Activated CD8-positive, alpha-beta T cell treated with anti-CD3 and anti-CD28 coated beads, Interleukin-2, amount 10 ng/mL, durations not matched to agents 7 days and 5 days (primary cell): ENCODE measurements around the gene BLCAP. TPM values are rescaled to one million over a fixed set of nuclear protein-coding genes. Genes with fewer than 3 reads are reported as not detected.
A peak's percentile ranks its signal among the peaks of the same experiment; 100 is the strongest.

Experiments used
- ATAC-seq: fragments of 150-1000 bp; cut with Tn5 transposase; one replicate; pipeline ENCODE4 v1.10.0; 2021; ENCODE audit warnings: moderate library complexity
- CTCF ChIA-PET: fragments of 350-600 bp; sonication (Branson Sonifier 250); formaldehyde crosslinking; loops from one replicate; lab custom pipeline; 2021; ENCODE audit warnings: antibody characterized with exemption; lab: Charles Lee
- POLR2A ChIA-PET: fragments of 350-600 bp; sonication (Branson Sonifier 250); formaldehyde crosslinking; loops from one replicate; lab custom pipeline; 2021; ENCODE audit warnings: antibody characterized with exemption; lab: Charles Lee
- DNase-seq: peaks from one replicate; pipeline ENCODE4 v3.0.0-alpha.2; 2020
- H3K27ac Mint-ChIP-seq: one replicate; pipeline ENCODE4 v1.8.0; 2021; ENCODE audit warnings: mild to moderate bottlenecking, mixed read lengths
- H3K27me3 Mint-ChIP-seq: one replicate; pipeline ENCODE4 v1.8.0; 2021; ENCODE audit warnings: low read depth, mixed read lengths
- H3K36me3 Mint-ChIP-seq: one replicate; pipeline ENCODE4 v1.8.0; 2021; ENCODE audit warnings: low read depth, mixed read lengths
- H3K4me1 Mint-ChIP-seq: one replicate; pipeline ENCODE4 v1.8.0; 2021; ENCODE audit warnings: low read depth, mixed read lengths
- H3K4me3 Mint-ChIP-seq: one replicate; pipeline ENCODE4 v1.8.0; 2021; ENCODE audit warnings: mild to moderate bottlenecking, mixed read lengths
- H3K9me3 Mint-ChIP-seq: one replicate; pipeline ENCODE4 v1.8.0; 2022; ENCODE audit warnings: mixed read lengths; ENCODE audit not compliant: insufficient read depth
- total RNA-seq, 2 experiments: library from RNA; stranded (reverse); gene quantifications; one replicate each; pipeline ENCODE4 v1.2.3, GENCODE V29; 2021

Gene BLCAP
- total RNA-seq, 2 experiments from 2014 or later: 33.2 to 34.6 TPM

DNA sequence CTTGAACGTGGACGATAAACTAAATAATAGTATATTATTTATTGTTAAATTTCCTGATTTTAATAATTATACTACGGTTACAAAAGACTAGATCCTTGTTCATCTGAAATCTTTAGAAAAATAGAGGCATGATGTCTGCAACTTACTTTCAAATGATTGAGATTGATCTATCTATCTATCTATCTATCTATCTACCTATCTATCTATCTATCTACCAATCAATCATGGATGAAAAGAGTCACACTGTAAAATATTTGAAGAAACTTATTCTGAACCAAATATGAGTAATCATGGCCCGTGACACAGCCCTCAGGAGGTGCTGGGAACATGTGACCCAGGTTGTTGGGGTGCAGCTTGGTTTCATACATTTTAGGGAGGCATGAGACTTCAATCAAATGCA is 11.7 kb upstream of the BLCAP start:
- ATAC-seq: no peak
- no peaks in the 10 kb centered on the region for H3K36me3 Mint-ChIP-seq
- no peak overlapping the region for H3K4me3 Mint-ChIP-seq
- no peaks in the 10 kb centered on the region for H3K9me3 Mint-ChIP-seq
- CTCF ChIA-PET: no interaction called here
- peaks cover 11% of the 10 kb centered on the region for H3K27me3 Mint-ChIP-seq
- peaks cover 13% of the 10 kb centered on the region for H3K4me1 Mint-ChIP-seq
- POLR2A ChIA-PET: no interaction called here
- DNase-seq: no peak
- no peak overlapping the region for H3K27ac Mint-ChIP-seq

- Mint-ChIP-seq H3K27ac (no peak overlapping the region), H3K9me3 (no peaks in the 10 kb centered on the region), H3K36me3 (no peaks in the 10 kb centered on the region), H3K4me3 (no peak overlapping the region), H3K4me1 (peaks cover 15% of the 10 kb centered on the region), H3K27me3 (peaks cover 11% of the 10 kb centered on the region)
- CTCF ChIA-PET: interaction anchor here (0.8 to 1.8 kb wide), 4 partner anchors 11 to 346 kb away, joined by 3 to 6 read pairs (median 3); partner anchors contain the start of gene BLCAP
- no peak for ATAC-seq
- no peak for DNase-seq
- POLR2A ChIA-PET: interaction anchor here (1.2 kb wide), 1 partner anchor 343 kb away, joined by 4 read pairs; no protein-coding TSS in a partner anchor
These were observed 10.3 kb upstream of the BLCAP start for GRCh38 chr20:37538003-37538402.

DNA sequence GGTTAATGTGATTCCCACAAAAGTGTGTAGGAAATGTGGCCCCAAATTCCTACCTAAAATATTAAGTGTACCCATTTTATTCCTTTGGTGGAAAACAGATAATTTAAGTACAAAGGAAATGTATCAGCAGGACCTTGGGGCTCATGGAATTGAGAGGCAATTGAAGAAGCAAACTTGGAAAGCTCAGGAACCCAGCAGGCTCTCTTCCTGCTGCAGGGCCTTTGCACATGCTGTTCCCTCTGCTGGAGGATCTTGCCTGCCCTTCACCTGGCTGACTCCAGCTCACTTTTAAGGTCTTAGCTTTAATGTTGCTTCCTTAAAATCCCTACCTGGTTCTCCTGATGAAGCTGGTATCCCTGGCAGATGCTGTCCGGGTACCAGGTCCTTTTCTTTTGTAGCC is 9.8 kb upstream of the BLCAP start:
- Mint-ChIP-seq H3K4me1 (peaks cover 15% of the 10 kb centered on the region), H3K27ac (no peak overlapping the region), H3K9me3 (no peaks in the 10 kb centered on the region), H3K4me3 (no peak overlapping the region), H3K27me3 (peaks cover 11% of the 10 kb centered on the region), H3K36me3 (no peaks in the 10 kb centered on the region)
- ATAC-seq (no peak), DNase-seq (no peak)
- ChIA-PET CTCF (interaction anchor here (0.8 to 1.8 kb wide), 4 partner anchors 10 to 346 kb away, joined by 3 to 6 read pairs (median 3); partner anchors contain the start of gene BLCAP), POLR2A (no interaction called here)

- Mint-ChIP-seq H3K36me3 (no peaks in the 10 kb centered on the region), H3K27me3 (peaks cover 11% of the 10 kb centered on the region), H3K4me1 (peaks cover 15% of the 10 kb centered on the region), H3K4me3 (no peak overlapping the region), H3K9me3 (no peaks in the 10 kb centered on the region), H3K27ac (no peak overlapping the region)
- DNase-seq (no peak), ATAC-seq (no peak)
- CTCF ChIA-PET: interaction anchor here (0.9 to 5.3 kb wide), 9 partner anchors 9 to 346 kb away, joined by 3 to 51 read pairs (median 9); no protein-coding TSS in a partner anchor
- POLR2A ChIA-PET: interaction anchor here (0.5 kb wide), 1 partner anchor 268 kb away, joined by 4 read pairs; no protein-coding TSS in a partner anchor
These were observed 7.9 kb upstream of the BLCAP start for GRCh38 chr20:37535443-37536132.

DNA sequence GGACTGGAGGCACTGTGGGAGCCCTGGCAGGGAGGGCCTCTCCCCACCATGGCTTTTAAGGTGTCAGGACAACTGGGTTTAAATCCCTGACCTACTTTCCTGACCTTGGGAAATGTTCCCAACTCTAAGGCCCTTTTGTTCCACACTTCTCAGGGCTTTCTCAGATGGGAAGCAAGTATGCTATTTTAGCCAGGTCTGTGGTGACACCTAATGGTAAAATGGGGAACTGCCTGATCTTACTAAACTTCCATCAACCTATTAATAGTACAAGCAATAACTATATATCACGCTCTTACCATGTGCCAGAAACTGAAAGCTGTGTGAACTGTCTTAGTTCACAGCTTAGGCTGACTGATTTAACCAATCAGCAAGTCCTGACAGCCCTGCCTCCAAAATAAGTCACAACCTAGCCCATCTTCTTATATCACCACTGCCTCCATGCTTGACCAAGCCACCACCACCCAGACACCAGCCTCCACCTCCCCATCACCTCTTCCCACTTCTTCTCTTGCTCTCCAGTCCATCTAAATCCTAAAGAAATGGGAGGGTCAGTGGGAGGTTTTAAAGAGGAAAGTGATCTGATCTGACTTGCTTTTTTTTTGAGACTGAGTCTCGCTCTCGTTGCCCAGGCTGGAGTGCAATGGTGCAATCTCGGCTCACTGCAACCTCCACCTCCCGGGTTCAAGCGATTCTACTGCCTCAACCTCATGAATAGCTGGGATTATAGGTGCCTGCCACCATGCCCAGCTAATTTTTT is 6.9 kb upstream of the BLCAP start:
- peak; percentile 85 for ATAC-seq
- H3K36me3 Mint-ChIP-seq: no peaks in the 10 kb centered on the region
- no peaks in the 10 kb centered on the region for H3K9me3 Mint-ChIP-seq
- H3K4me3 Mint-ChIP-seq: no peak overlapping the region
- peaks cover 14% of the 10 kb centered on the region for H3K27me3 Mint-ChIP-seq
- ChIA-PET POLR2A (no interaction called here), CTCF (interaction anchor here (0.5 to 5.3 kb wide), 14 partner anchors 10 to 345 kb away, joined by 3 to 51 read pairs (median 4); no protein-coding TSS in a partner anchor)
- peak; percentile 69 for DNase-seq
- H3K27ac Mint-ChIP-seq: no peak overlapping the region
- peaks cover 15% of the 10 kb centered on the region for H3K4me1 Mint-ChIP-seq

GRCh38 chr20:37533154-37533715 is 5.6 kb upstream of the BLCAP start:
- H3K4me3 Mint-ChIP-seq: no peak overlapping the region
- H3K9me3 Mint-ChIP-seq: no peaks in the 10 kb centered on the region
- H3K36me3 Mint-ChIP-seq: no peaks in the 10 kb centered on the region
- ChIA-PET POLR2A (interaction anchor here (0.7 kb wide), 1 partner anchor 354 kb away, joined by 3 read pairs; the partner anchor contains the start of gene MROH8), CTCF (interaction anchor here (0.7 to 5.3 kb wide), 22 partner anchors 9 to 355 kb away, joined by 3 to 51 read pairs (median 4); partner anchors contain the start of gene MANBAL)
- peaks cover 7% of the 10 kb centered on the region for H3K27me3 Mint-ChIP-seq
- ATAC-seq: no peak
- H3K27ac Mint-ChIP-seq: no peak overlapping the region
- no peak for DNase-seq
- H3K4me1 Mint-ChIP-seq: peaks cover 19% of the 10 kb centered on the region

GRCh38 chr20:37531856-37532255 is 4.2 kb upstream of the BLCAP start:
- no peaks in the 10 kb centered on the region for H3K9me3 Mint-ChIP-seq
- CTCF ChIA-PET: interaction anchor here (1.4 to 5.3 kb wide), 3 partner anchors 335 to 353 kb away, joined by 4 to 51 read pairs (median 18); partner anchors contain the start of genes MROH8 and RPN2
- POLR2A ChIA-PET: no interaction called here
- H3K36me3 Mint-ChIP-seq: no peaks in the 10 kb centered on the region
- H3K4me1 Mint-ChIP-seq: peaks cover 24% of the 10 kb centered on the region
- ATAC-seq (no peak), DNase-seq (no peak)
- peaks cover 3% of the 10 kb centered on the region for H3K27me3 Mint-ChIP-seq
- H3K27ac Mint-ChIP-seq: no peak overlapping the region
- no peak overlapping the region for H3K4me3 Mint-ChIP-seq

DNA sequence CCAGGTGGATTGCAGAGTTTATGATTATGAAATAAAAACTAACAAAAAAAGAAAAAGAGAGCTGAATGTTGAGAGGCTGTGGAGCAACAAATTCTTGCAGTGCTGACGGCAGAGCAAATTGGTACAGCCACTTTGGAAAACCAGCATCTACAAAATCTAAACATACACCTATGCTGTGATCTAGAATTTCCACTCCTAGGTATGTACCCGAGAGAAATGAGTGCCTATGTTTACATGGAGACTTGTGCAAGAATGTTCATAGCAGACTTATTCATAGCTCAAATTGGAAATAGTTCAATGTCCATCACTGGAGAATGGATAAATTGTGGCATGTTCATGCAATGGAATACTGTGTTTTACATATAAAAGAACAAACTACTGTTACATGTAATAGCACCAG is 3.0 kb upstream of the BLCAP start:
- no peaks in the 10 kb centered on the region for H3K9me3 Mint-ChIP-seq
- ChIA-PET POLR2A (no interaction called here), CTCF (interaction anchor here (1.4 to 1.8 kb wide), 2 partner anchors 335 to 352 kb away, joined by 4 to 9 read pairs; partner anchors contain the start of genes MROH8 and RPN2)
- DNase-seq: no peak
- peaks cover 3% of the 10 kb centered on the region for H3K27me3 Mint-ChIP-seq
- no peak overlapping the region for H3K27ac Mint-ChIP-seq
- no peak for ATAC-seq
- no peak overlapping the region for H3K4me3 Mint-ChIP-seq
- peaks cover 33% of the 10 kb centered on the region for H3K4me1 Mint-ChIP-seq
- no peaks in the 10 kb centered on the region for H3K36me3 Mint-ChIP-seq

GRCh38 chr20:37529968-37530600 is 2.4 kb upstream of the BLCAP start:
- CTCF ChIA-PET: interaction anchor here (1.4 to 1.8 kb wide), 2 partner anchors 332 to 335 kb away, joined by 3 to 9 read pairs; no protein-coding TSS in a partner anchor
- H3K36me3 Mint-ChIP-seq: no peaks in the 10 kb centered on the region
- H3K27me3 Mint-ChIP-seq: peaks cover 3% of the 10 kb centered on the region
- no peak overlapping the region for H3K27ac Mint-ChIP-seq
- POLR2A ChIA-PET: no interaction called here
- no peak for DNase-seq
- no peak overlapping the region for H3K4me3 Mint-ChIP-seq
- peaks cover 33% of the 10 kb centered on the region for H3K4me1 Mint-ChIP-seq
- ATAC-seq: no peak
- H3K9me3 Mint-ChIP-seq: no peaks in the 10 kb centered on the region

- Mint-ChIP-seq H3K27me3 (peaks cover 3% of the 10 kb centered on the region), H3K4me3 (no peak overlapping the region), H3K4me1 (peaks cover 33% of the 10 kb centered on the region), H3K36me3 (no peaks in the 10 kb centered on the region), H3K27ac (no peak overlapping the region), H3K9me3 (no peaks in the 10 kb centered on the region)
- POLR2A ChIA-PET: no interaction called here
- ATAC-seq (no peak), DNase-seq (no peak)
- CTCF ChIA-PET: interaction anchor here (0.8 to 1.8 kb wide), 4 partner anchors 252 to 334 kb away, joined by 3 to 9 read pairs (median 3); no protein-coding TSS in a partner anchor
These were observed 1.7 kb upstream of the BLCAP start for GRCh38 chr20:37529214-37529967.
